ENCODE data around the gene ACYP2.

DNA sequence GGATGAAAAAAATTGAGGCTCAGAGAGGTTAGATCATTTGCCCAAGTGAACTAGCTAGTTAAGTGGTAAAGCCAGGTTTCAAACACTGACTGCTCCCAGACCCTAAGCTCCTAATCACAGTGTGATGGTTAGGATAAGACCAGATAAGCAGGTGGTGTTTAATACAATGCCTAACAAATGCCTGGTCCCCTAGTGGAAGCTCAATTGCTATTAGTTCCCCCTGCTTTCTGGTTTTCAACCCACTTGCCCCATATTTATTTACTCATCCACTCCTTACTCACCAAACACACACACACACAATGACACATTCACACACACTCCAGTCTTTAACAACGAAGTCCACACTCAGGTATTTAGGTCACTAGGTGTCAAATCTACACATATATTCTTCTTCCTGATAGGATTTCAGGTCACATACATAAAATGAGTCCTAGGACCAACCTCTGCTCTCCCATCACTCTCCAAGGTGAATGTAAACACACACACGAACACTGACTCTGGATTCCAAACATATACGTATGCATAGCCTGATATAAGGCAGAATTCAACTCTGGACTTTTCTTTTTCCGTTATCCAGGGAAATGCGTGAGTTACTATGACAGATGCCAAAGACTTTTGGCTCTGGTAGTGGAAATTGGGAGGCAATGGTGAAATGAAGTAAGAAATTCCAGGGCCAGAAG is 214.2 kb downstream of the ACYP2 start:
- TF ChIP-seq EZH2phosphoT487 (IDR thresholded peaks at IDR 0.05; ENCODE audit: insufficient read depth, low read depth) (no peak), EZH2 (IDR thresholded peaks at IDR 0.05; ENCODE audit: insufficient read depth, poor library complexity, severe bottlenecking) (no peak)

Data from GM23248 (cell line).